ENCODE results near the gene SEZ6L.

SEZ6L gene

GRCh38 chr22:26334232-26334631 is 165.0 kb downstream of the SEZ6L start:
- no peak for DNase-seq (ENCODE audit: low spot score)

- no peak for DNase-seq (ENCODE audit: low spot score)
These were observed 167.5 kb downstream of the SEZ6L start for GRCh38 chr22:26336773-26337172.

GRCh38 chr22:26339755-26340154 is 170.5 kb downstream of the SEZ6L start:
- no peak for DNase-seq (ENCODE audit: low spot score)

GRCh38 chr22:26342745-26343410 is 173.6 kb downstream of the SEZ6L start:
- peak; percentile 35 for DNase-seq (ENCODE audit: low spot score)

- no peak for DNase-seq (ENCODE audit: low spot score)
These were observed 176.2 kb downstream of the SEZ6L start for GRCh38 chr22:26345496-26345895.

GRCh38 chr22:26348810-26349526 is 179.7 kb downstream of the SEZ6L start:
- DNase-seq (ENCODE audit: low spot score) = no peak

- DNase-seq (ENCODE audit: low spot score) = no peak
These were observed 185.4 kb downstream of the SEZ6L start for GRCh38 chr22:26354707-26355106.

- no peak for DNase-seq (ENCODE audit: low spot score)
These were observed 188.0 kb downstream of the SEZ6L start for GRCh38 chr22:26357281-26357680.

GRCh38 chr22:26357813-26358212 is 188.6 kb downstream of the SEZ6L start:
- DNase-seq (ENCODE audit: low spot score) = no peak

GRCh38 chr22:26359156-26359555 is 189.9 kb downstream of the SEZ6L start:
- DNase-seq (ENCODE audit: low spot score) = no peak

GRCh38 chr22:26360169-26360885 is 191.1 kb downstream of the SEZ6L start:
- DNase-seq (ENCODE audit: low spot score) = peak; percentile 76

- peak; percentile 58 for DNase-seq (ENCODE audit: low spot score)
These were observed 193.2 kb downstream of the SEZ6L start for GRCh38 chr22:26362471-26362870.

GRCh38 chr22:26364066-26365015 is 195.1 kb downstream of the SEZ6L start:
- peak; percentile 83 for DNase-seq (ENCODE audit: low spot score)

- peak; percentile 66 for DNase-seq (ENCODE audit: low spot score)
These were observed 198.4 kb downstream of the SEZ6L start for GRCh38 chr22:26367402-26368245.

- DNase-seq (ENCODE audit: low spot score) = no peak
These were observed 203.6 kb downstream of the SEZ6L start for GRCh38 chr22:26372890-26373289.

GRCh38 chr22:26374391-26375026 is 205.2 kb downstream of the SEZ6L start:
- no peak for DNase-seq (ENCODE audit: low spot score)

GRCh38 chr22:26377170-26377830 is 208.0 kb downstream of the SEZ6L start:
- DNase-seq (ENCODE audit: low spot score) = peak; percentile 25

- DNase-seq (ENCODE audit: low spot score) = no peak
These were observed 211.0 kb downstream of the SEZ6L start for GRCh38 chr22:26380072-26380830.

- no peak for DNase-seq (ENCODE audit: low spot score)
These were observed 213.5 kb downstream of the SEZ6L start for GRCh38 chr22:26382782-26383181.
